NOMO-1 treated with dmso at 0.1 percent for 144 hours (cell line): ENCODE data around the gene BPIFA2.
"Not testable (repeated sequence)": the region's sequence is repeated elsewhere in the genome, so short reads cannot be mapped to it uniquely, and the experiment has no call there.

Experiments used
- DNase-seq: peaks from one replicate; lab custom pipeline; 2025; ENCODE audit not compliant: unreplicated experiment; lab: John Stamatoyannopoulos, UW

Gene BPIFA2

GRCh38 chr20:33160681-33161080, 7.3 kb upstream of the BPIFA2 start:
- no peak for DNase-seq

- no peak for DNase-seq
These were observed 5.6 kb upstream of the BPIFA2 start for GRCh38 chr20:33162313-33162712.

GRCh38 chr20:33162753-33163152, 5.2 kb upstream of the BPIFA2 start:
- peak; percentile 36 for DNase-seq

DNA sequence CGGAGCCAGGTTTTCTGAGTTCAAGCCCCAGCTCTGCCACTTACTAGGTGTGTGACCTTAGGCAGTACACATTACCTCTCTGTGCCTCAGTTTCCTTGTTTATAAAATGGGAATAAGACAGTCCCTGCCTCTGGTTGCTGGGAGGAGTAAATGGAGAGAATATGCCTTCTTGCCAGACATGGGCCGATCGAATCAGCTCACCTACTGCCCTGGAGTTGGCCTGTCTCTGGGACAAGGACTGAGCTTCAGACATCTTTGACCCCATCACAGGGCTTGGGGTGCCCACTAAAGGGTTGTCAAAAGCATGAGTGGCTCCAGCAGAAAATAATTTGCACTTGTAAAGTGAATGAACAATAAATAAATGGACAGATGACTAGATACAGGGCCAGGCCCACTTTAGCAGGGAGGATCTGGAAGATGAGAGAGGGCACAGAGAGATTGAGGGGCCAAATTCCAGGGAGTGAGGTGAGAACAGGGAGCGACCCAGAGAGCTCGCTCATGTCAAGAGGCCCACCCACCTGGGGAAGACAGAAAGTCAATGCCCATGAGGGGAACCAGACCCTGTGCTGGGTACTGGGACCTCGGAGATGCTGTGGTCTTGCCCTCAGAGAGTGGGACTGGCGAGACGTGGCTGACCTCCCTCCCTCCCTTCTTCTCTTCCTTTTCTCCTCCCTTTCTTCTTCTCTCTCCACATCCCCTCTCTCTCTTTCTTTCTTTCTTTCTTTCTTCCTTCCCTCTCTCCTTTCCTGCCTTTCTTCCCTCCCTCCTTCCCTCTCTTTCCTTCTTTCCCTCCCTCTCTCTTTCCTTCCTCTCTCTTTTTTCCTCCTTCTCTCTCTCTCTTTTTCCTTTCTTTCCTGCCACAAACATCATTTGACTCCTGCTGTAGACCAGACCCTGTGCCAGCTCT, 3.9 kb upstream of the BPIFA2 start:
- no peak for DNase-seq

DNA sequence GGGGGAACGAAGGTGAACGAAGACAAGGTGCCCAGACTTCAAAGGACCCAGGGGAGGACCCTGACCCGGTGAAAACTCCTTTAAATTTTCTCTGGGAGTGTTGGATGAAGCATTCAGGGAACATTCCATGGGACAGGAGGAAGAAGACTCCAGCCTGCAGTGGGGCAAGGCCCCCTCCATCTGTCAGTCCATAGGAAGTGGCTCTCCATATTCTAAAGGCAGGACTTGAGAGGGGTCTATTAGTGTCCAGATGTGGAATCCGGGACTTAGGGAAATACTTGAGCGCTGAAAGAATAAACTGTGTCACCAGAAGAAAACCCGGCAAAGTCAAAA, 3.2 kb upstream of the BPIFA2 start:
- no peak for DNase-seq

GRCh38 chr20:33165416-33166055, 2.4 kb upstream of the BPIFA2 start:
- DNase-seq, result no peak

DNA sequence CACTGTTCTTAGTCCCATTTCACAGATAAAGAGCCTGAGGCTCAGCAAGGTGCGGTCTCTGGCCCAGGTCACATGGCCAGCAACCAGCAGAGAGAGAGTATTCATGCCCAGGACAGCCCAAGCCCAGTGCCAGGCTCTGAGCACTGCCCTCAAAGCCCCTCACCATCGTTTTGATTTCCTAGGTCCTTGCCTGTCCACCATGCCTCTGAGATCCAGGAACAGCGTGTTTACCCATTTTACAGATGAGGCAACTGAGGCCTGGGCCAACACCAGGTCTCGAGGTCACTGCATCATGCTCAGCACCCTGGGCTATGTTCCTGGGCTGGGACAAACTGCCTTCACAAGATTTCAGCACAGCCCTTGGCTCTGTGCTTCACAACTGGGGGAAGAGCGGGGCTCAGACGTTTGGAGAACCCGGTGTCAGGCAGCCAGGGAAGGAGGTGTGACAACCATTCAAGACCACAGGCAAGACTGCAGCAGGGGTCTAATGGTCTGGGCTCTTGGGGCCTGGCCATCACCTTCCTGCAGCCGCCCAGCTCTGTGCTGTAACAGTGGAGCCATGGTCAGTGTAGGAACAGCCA, 1.3 kb upstream of the BPIFA2 start:
- DNase-seq, result no peak

DNA sequence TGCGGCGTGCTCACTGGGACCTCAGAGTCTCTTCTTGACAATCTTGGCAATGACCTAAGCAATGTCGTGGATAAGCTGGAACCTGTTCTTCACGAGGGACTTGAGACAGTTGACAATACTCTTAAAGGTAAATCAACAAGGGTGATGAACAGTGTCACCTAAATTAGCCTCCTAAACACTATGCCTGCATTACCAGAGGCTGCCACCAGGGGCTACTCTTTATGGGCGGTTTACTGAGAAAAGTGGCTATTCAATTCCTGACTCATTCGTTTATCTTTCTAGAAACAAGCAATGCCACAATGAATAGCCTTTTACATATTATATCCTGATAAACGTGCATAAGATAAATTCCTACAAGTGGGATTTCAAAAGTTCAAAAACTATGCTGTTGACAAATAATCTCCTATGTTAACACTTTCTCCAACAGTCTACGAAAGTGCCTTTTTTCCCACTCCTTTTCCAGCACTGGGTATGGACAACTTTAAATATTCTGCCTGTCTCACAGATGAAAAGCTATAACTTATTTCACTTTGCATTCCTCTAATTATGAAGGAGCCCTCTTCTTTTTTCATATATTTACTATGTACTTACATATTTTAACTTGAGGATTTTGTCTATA, 1.3 kb downstream of the BPIFA2 start:
- no peak for DNase-seq

GRCh38 chr20:33172781-33173180, 4.8 kb downstream of the BPIFA2 start:
- DNase-seq, result no peak

- DNase-seq, result no peak
These were observed 7.2 kb downstream of the BPIFA2 start for GRCh38 chr20:33175123-33175522.

DNA sequence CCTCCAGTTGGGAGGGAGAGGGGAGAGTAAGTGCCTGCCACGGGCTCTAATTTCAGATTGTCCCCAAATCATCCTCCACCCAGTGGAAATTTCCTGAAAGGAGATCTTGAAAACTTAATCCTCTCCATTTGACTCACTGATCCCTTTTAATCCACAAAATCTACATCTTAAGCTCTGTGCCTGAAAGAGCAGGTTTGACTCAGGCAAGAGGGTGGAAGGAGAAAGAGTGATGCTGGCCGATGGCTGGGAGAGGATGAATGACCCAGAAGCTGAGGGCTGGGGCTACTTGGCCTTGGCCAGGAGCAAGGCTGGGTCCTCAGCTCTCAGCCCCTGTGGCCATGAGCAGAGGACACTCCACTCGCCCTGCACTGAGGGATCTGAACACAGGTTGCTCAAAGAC, 8.1 kb downstream of the BPIFA2 start:
- DNase-seq, result no peak

GRCh38 chr20:33177866-33178265, 9.9 kb downstream of the BPIFA2 start:
- no peak for DNase-seq

DNA sequence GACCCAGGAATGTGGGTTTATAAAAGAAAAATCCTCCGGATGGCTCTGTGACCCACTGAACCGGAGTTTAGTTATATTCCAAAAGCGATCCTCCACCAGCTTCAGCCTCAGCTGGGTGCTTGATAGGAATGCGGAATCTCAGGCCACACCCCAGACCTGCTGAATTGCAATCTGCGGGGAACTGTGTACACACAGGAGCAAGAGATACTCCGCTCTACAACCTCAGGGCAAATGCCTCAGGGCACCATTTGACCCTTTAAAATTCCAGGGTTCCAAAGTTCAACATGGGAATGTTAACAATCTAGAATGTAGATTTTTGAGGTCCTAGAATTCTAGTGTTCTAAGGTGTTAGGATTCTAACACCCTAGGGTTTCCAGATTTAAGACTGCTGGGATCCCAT, 10.8 kb downstream of the BPIFA2 start:
- DNase-seq, result no peak

DNA sequence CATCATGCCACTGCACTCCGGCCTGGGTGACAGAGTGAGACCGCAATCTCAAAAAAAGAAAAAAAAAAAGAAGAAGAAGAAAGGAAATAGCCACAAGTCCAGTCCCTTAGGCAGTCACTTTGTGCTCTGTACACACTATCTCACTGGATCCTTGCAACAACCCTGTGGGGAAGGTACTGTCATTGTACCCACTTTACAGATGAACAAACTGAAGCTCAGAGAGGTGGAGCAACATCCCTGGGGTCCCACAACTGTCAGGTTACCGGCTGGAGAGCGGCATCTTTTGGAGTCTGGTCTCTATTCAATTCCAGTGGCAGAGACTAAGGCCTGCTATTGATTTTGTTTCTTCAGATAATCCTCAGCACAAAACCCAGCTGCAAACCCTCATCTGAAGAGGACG, 12.2 kb downstream of the BPIFA2 start:
- DNase-seq, result no peak

DNA sequence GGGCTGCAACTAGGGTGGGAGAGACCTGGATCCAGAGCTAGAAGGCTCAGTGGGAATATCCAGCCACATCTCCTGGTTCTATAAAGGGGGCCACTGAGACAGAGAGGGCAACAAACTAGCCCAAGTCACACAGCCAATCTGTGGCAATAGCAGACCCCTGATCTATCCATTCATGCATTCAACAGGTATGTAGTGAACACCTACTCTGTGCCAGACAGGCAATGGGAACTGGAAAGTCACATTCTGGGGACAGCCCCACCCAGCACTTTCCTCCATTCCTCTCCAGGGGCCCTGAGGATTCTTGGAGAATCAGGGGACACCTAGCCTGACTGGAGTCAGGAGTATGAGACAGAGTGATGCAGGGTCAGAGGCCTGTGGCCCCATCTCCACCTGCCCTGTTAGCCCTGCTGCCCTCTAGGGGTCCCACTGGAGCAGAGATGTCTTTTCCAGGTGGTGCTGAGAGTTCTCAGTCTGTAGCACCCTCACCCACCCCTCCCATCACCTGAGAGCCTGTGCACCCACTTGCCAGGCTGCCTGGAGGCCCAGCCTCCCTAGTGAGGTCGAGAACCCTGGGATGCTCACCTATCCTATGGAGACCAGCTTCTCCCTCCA, 13.6 kb downstream of the BPIFA2 start:
- no peak for DNase-seq

DNA sequence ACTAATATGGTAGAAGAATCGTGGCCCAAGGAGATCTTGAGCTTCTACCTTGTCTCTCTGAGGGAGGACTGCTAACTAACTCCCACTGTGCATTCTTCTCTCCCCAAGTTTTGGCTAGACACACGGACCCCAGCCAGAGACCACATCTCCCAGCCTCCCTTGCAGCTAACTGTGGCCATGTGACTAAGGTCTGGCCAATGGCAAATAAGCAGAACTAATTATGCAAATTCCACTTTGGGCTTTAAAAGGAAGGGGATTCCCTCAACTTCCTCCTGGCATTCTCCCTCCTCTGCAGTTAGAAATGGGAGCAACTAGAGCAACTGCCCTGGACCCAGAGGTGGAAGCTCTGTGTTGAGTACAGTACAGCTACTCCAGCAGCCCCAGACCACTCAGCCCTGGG, 15.4 kb downstream of the BPIFA2 start:
- no peak for DNase-seq

GRCh38 chr20:33185031-33185590, 17.2 kb downstream of the BPIFA2 start:
- not testable (repeated sequence) for DNase-seq

GRCh38 chr20:33187491-33187890, 19.5 kb downstream of the BPIFA2 start:
- DNase-seq, result no peak

- no peak for DNase-seq
These were observed 20.5 kb downstream of the BPIFA2 start for GRCh38 chr20:33188421-33188820.

- no peak for DNase-seq
These were observed 23.5 kb downstream of the BPIFA2 start for GRCh38 chr20:33191484-33191883.

DNA sequence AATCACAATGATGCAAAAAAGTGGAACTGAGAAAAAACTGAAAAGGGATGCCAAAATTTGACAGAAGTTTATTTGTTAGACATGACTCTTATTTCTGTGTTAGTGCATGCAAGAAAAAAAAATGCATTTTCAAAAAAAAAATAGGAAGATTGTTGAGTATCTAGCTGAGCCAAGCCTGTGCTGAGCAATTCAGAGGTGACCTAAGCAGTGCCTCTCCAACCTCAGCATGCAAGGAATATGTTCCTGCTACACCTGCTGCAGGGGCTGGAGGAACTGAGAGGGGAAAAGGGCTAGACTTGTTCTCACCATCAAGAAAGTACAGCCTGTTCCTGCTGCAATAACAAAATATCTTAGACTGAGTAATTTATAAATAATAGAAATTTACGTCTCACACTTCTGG, 24.0 kb downstream of the BPIFA2 start:
- DNase-seq, result no peak
